B cell (primary cell): ENCODE data around the gene VSTM2B.

Experiments
- EZH2 ChIP-seq: IDR thresholded peaks from 2 replicates; pipeline ENCODE4 v1.6.1; 2012; ENCODE audit warnings: borderline replicate concordance, low read depth, mild to moderate bottlenecking, moderate library complexity, low read length; ENCODE audit not compliant: insufficient read depth, poor library complexity, severe bottlenecking
- TF ChIP-seq, protein P1 (sequence below): fragments of 200-600 bp; IDR thresholded peaks from one replicate; pipeline ENCODE4 v1.8.0; 2022; ENCODE audit warnings: antibody characterized with exemption, mild to moderate bottlenecking

DNA sequence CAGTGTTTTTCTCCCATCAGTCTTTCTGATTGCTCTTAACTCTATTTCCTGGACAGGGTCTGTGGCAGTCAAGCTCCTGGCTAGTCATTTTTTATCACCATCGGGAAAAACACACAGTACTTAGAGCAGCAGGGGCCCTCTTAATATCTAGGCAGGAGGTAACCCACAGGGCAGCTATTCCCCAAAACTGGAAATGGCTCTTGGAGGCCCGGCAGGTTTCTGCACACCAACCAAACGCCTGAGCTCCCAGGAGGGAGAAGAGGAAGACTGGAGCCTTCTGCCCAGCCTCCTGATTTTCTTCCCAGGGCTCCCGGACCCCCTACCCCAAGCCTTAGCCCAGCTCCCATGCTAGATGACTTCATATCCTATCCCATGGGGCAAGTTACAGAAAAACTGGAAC is 49.3 kb upstream of the VSTM2B start:
- TF ChIP-seq, protein P1, sequence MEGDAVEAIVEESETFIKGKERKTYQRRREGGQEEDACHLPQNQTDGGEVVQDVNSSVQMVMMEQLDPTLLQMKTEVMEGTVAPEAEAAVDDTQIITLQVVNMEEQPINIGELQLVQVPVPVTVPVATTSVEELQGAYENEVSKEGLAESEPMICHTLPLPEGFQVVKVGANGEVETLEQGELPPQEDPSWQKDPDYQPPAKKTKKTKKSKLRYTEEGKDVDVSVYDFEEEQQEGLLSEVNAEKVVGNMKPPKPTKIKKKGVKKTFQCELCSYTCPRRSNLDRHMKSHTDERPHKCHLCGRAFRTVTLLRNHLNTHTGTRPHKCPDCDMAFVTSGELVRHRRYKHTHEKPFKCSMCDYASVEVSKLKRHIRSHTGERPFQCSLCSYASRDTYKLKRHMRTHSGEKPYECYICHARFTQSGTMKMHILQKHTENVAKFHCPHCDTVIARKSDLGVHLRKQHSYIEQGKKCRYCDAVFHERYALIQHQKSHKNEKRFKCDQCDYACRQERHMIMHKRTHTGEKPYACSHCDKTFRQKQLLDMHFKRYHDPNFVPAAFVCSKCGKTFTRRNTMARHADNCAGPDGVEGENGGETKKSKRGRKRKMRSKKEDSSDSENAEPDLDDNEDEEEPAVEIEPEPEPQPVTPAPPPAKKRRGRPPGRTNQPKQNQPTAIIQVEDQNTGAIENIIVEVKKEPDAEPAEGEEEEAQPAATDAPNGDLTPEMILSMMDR, result no peak
- no peak for TF ChIP-seq EZH2
